ENCODE data around the gene LCA5L. TPM values are rescaled to one million over a fixed set of nuclear protein-coding genes. Genes with fewer than 3 reads are reported as not detected.
"Not testable (repeated sequence)": the region's sequence is repeated elsewhere in the genome, so short reads cannot be mapped to it uniquely, and the experiment has no call there.

The LCA5L gene
- total RNA-seq, 2 donors from 2014 or later, result 0.82 to 0.84 TPM

- intact Hi-C loops (cut with DNase I), result no loop called here
- peak; percentile 19 for ATAC-seq
These were observed 7.4 kb upstream of the LCA5L start for GRCh38 chr21:39452970-39453342.

GRCh38 chr21:39452207-39452969 is 6.8 kb upstream of the LCA5L start:
- no peak for DNase-seq
- intact Hi-C loops (cut with DNase I), result no loop called here
- peak; percentile 34 to 63 for ATAC-seq

More at GRCh38 chr21:39452970-39453342, 7.4 kb upstream of the LCA5L start:
- no peak for DNase-seq

GRCh38 chr21:39451332-39452206 is 6.0 kb upstream of the LCA5L start, which contains the start of gene SH3BGR:
Gene SH3BGR (plus strand): TSS chr21:39451970. CDS start chr21:39452097, 127 bp downstream.
- DNase-seq (peak; percentile 76), ATAC-seq (peak; percentile 91 to 92)
- intact Hi-C loops (cut with DNase I), result no loop called here

- intact Hi-C loops (cut with DNase I), result loop anchor here in 1 of 2 donors (10.0 kb wide), 1 partner anchor 132 kb away; the partner anchor contains the start of gene BRWD1
- no peak for DNase-seq
- ATAC-seq, result no peak
These were observed 1.7 kb upstream of the LCA5L start for GRCh38 chr21:39447264-39447663.

GRCh38 chr21:39444421-39445180 is 977 bp downstream of the LCA5L start:
- intact Hi-C loops (cut with DNase I), result loop anchor here in 1 of 2 donors (5.0 to 10.0 kb wide), 2 partner anchors 57 to 130 kb away; partner anchors contain the start of gene BRWD1
- ATAC-seq (peak; percentile 49 to 50), DNase-seq (no peak)

GRCh38 chr21:39441502-39442475 is 3.8 kb downstream of the LCA5L start:
- ATAC-seq, result no peak
- intact Hi-C loops (cut with DNase I), result loop anchor here in 1 of 2 donors (5.0 to 10.0 kb wide), 2 partner anchors 54 to 127 kb away; partner anchors contain the start of gene BRWD1

GRCh38 chr21:39439232-39439631 is 6.3 kb downstream of the LCA5L start:
- ATAC-seq (no peak), DNase-seq (no peak)

More at GRCh38 chr21:39441502-39442475, 3.8 kb downstream of the LCA5L start:
- no peak for DNase-seq

GRCh38 chr21:39434950-39435349 is 10.6 kb downstream of the LCA5L start:
- intact Hi-C loops (cut with DNase I), result no loop called here
- DNase-seq (no peak), ATAC-seq (no peak)

More at GRCh38 chr21:39439232-39439631, 6.3 kb downstream of the LCA5L start:
- intact Hi-C loops (cut with DNase I), result no loop called here

- intact Hi-C loops (cut with DNase I), result no loop called here
- no peak for ATAC-seq
- no peak for DNase-seq
These were observed 14.6 kb downstream of the LCA5L start for GRCh38 chr21:39430954-39431353.

- intact Hi-C loops (cut with DNase I), result no loop called here
- DNase-seq, result no peak
- ATAC-seq, result no peak
These were observed 15.1 kb downstream of the LCA5L start for GRCh38 chr21:39430457-39430856.

- intact Hi-C loops (cut with DNase I), result no loop called here
- ATAC-seq, result no peak
These were observed 15.6 kb downstream of the LCA5L start for GRCh38 chr21:39430016-39430415.

GRCh38 chr21:39429445-39429844 is 16.1 kb downstream of the LCA5L start:
- intact Hi-C loops (cut with DNase I), result no loop called here
- ATAC-seq (no peak), DNase-seq (no peak)

More at GRCh38 chr21:39430016-39430415, 15.6 kb downstream of the LCA5L start:
- no peak for DNase-seq

GRCh38 chr21:39422527-39423241 is 22.9 kb downstream of the LCA5L start:
- intact Hi-C loops (cut with DNase I), result no loop called here
- DNase-seq (no peak), ATAC-seq (no peak)

- intact Hi-C loops (cut with DNase I); DNase-seq; ATAC-seq: not testable (repeated sequence)
These were observed 26.4 kb downstream of the LCA5L start for GRCh38 chr21:39419204-39419603.

- intact Hi-C loops (cut with DNase I), result no loop called here
- no peak for ATAC-seq
These were observed 39.5 kb downstream of the LCA5L start for GRCh38 chr21:39406065-39406464.

GRCh38 chr21:39400173-39400572 is 45.4 kb downstream of the LCA5L start:
- DNase-seq, result no peak
- no peak for ATAC-seq

More at GRCh38 chr21:39406065-39406464, 39.5 kb downstream of the LCA5L start:
- DNase-seq, result no peak

More at GRCh38 chr21:39400173-39400572, 45.4 kb downstream of the LCA5L start:
- intact Hi-C loops (cut with DNase I), result no loop called here
